Activated CD8-positive, alpha-beta memory T cell treated with anti-CD3 and anti-CD28 coated beads for 24 hours (primary cell): ENCODE data around the gene LRRC57.

ENCODE experiments used
- DNase-seq: peaks from one replicate; pipeline ENCODE4 v3.0.0-alpha.2; 2020

Gene LRRC57

GRCh38 chr15:42490671-42491538 lies 57.7 kb downstream of the LRRC57 start, which contains the start of gene ZNF106:
Gene ZNF106 (minus strand): TSS chr15:42491141. CDS start chr15:42472289, 18,852 bp downstream.
- DNase-seq = peak; percentile 92

- no peak for DNase-seq
Observed at GRCh38 chr15:42490291-42490670, 58.3 kb downstream of the LRRC57 start.
